Endometrium (tissue), 2 donors: ENCODE data around the gene ELL2.

Experiments used
- FAIRE-seq: peaks from 2 replicates; lab custom pipeline; 2012; peaks lifted over from hg19 to GRCh38; lab: Jason Lieb, UNC
- donor health status: control.
- donor health status: control.

Gene ELL2

DNA sequence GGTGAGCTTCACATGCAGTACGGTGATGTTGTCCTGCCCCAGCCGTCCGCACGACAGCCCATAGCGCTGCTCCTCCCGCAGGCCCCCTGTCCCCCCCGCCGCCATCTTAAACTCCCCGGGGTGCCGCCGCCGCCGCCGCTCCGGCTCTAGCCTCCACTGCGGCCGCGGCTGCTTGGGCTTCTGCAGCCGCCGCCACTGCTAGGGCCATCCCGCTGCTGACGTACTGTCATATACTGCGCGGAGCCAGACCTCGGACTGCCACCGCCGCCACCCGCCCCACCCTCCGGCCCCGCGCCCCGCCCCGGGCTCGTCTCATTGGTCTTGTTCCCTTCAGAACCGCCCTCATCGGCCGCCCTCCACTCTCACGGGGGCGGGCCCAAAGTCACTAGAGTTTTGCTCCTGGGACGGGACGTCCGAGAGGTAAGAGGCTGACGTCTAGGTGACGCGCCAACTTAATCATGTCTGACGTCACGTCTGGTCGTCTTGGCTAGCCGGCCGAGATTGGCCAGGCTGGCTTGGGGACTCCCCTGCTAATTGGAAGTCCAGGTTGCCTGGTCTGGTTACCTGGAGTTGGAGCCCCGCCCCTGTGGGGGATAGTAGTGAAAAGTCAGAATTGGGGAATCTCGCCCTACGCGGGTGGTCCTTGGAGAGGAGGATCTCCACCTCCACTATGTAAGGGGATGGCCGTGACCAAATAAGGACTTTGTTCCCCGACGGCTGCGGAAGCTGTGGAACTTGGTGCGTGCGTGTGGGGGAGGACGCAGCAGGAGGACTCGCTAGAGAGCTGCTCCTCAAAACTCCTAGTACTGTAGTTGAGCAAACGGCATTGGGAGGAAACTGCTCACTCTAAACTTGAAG, at the start of gene ELL2:
Gene ELL2, minus strand, starts transcription at position 235 of the 858 bp plus-strand sequence. Its CDS starts 130 bp downstream, at position 105.
- FAIRE-seq: no peak

DNA sequence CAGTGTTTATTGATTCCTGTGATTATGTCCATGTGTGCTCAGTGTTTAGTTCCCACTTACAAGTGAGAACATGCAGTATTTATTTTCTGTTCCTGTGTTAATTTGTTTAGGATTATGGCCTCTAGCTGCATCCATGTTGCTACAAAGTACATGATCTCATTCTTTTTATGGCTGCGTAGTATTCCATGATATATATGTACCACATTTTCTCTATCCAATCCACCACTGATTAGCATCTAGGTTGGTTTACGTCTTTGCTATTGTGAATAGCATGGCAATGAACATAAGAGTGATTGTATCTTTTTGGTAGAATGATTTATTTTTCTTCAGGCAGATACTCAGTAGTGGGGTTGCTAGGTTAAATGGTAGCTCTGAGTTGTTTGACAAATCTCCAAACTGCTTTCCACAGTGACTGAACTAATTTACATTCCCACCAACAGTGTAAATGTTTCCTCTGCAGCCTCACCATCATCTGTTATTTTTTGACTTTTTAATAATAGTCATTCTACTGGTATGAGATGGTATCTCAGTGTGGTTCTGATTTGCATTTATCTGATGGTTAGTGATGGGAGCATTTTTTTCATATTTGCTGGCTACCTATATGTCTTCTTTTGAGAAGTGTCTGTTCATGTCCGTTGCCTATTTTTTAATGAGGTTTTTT, 47.5 kb upstream of the ELL2 start:
- FAIRE-seq: no peak

DNA sequence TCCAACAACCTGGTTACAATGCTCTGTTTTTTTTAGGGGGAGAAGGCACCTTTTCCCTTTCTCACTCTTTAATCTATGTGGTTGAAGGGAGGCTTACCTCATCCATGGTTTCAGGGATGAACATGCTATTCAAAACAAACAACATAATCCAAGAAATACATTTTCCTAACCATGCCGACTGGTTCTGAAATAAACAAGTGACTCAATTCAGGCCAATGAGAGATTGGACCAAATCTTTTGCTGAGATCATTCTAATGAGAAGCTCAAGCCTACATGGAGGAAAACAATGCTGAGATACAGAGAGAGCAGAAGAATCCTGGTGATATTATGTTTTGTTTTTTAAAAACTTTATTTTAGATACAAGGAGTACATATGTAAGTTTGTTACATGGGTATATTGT, 46.8 kb upstream of the ELL2 start:
- no peak for FAIRE-seq

DNA sequence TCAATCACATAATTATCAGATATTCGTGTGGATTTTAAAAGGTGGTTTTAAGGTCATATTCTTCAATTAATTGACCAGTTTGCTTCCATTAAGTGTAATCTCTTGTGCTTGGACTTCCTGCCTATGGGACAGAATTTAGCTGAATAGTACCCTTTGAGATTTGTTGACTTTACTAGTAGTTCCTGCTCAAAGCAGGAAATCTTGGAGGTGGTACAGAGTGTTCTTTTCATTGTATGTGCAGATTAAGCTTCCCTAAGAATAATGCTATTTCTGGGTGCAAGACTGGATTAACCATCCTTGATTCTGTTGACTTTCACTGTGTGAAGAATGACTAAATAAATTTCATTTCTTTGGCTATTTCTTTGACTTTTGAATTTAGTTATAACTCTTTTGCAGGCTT, 45.4 kb upstream of the ELL2 start:
- no peak for FAIRE-seq

DNA sequence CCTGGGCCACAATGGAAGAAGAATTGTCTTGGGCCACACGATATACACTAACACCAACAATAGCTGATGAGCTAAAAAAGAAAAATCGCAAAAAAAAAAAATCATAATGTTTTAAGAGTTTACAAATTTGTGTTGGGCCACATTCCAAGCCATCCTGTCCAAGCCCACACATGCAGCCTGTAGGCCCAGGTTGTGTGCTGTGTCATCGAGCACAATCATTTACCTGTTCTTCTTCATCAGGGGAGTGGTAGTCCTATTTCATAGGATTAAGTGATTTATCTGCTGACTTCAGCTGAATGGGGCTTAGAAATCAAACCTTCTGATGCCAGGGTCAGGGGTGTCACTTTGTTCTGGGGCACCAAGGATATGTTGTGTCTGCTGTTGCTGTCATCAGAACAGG, 44.6 kb upstream of the ELL2 start:
- FAIRE-seq: no peak

DNA sequence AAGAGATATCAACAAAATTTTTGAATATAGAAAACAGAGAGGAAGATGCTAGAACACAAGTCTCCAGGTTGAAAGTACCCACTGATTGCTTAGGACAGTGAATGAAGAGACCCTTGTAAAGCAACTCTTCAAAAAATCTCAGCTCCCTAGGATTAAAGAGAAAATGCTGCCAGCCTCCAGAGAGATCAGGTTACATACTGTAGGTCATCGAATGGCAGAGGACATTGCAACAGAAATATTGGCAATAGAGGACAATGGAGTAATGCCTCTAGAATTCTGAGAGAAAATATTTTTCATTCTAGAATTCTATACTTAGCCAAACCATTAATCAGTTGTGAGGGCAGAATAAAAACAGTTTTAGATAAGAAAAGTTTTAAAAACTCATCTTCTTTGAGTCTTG, 43.1 kb upstream of the ELL2 start:
- FAIRE-seq: no peak

DNA sequence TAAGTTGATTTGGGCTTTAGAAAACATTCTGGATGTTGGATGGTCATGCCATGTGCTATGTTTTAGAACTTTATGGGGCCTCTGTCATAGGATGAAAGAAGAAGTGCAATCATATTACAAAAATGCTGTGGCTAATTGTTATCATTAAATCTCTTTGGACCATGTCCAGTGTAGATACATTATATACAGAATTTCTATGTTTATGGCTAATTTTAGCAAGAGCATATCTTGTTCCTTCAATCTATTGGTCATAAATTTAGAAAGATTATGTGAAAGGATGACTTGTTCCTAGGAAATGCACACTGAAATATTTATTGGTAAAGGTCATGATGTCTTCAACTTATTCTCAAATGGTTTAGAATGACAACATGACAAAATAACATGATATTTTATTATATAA, 42.4 kb upstream of the ELL2 start:
- FAIRE-seq: no peak

DNA sequence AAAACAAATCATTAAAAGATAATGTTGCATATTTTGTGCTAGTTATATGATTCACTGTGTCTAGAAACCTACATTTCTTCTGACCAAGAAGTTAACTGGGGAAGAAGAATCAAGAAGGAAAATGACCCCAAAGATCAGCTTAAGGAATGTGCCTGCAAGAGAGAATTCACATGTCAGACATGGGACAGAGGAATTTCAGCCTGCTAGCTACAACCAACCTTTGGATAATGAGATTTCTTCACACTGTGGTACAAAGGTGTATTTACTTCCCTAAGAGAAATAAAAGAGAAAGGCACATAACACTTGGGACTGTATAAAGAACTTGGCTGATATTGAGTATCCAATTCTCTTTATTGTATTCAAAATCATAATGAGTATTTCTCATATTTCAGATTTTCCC, 39.6 kb upstream of the ELL2 start:
- no peak for FAIRE-seq

DNA sequence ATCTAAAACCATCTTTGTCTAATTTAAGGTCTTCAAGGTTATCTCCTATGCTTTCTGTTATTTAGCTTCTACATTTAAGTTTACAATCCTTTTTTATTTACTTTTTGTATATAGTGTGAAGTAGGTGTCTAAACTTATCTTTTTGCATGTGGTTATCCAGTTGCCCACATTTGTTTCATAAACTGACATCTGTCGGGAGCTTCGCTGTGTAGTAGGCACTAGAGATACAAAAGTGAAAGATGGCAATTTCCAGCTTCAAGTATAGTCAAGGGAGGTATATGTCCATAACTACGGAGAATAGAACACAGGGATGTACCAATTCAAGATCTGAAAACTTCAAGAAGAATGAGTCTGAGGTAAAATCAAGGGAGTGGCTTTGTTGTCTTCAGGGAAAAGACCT, 38.7 kb upstream of the ELL2 start:
- no peak for FAIRE-seq

DNA sequence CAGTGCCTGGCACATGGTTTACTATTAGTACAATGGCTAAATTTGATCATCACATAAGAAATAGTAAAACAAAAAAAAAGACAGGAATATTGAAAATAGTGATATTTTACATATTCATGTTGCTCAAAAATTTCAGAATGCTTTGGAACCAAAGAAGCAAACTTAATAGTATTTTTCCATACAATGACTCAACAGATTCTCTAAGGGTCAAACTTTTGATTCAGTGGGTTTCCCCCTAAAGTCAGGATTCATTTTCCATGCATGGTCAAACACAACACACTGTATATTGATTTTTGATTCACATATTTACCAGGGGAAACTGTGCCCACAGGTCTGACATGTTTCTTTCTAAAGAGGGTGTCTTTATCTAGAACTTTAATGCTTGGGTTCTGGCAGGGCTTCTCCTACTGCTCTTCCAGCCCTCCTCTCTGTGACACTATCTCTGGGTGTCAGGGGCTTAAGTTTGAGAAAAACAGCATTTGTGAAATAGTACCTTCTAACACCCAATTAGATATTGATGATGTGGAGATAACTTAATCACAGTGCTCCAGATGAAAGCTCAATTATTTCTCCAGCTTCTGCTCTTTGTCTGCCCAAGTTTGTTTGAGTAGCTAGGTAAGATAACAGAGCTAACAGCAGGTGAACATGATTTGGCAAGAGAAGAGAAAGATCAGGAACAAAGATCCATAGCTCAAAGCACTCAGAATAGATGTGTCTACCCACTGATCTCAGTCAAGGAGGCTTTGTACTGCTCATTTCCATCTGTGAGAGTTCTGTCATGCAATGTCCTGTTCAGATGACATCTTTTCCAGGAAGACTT, 35.5 kb upstream of the ELL2 start:
- no peak for FAIRE-seq

DNA sequence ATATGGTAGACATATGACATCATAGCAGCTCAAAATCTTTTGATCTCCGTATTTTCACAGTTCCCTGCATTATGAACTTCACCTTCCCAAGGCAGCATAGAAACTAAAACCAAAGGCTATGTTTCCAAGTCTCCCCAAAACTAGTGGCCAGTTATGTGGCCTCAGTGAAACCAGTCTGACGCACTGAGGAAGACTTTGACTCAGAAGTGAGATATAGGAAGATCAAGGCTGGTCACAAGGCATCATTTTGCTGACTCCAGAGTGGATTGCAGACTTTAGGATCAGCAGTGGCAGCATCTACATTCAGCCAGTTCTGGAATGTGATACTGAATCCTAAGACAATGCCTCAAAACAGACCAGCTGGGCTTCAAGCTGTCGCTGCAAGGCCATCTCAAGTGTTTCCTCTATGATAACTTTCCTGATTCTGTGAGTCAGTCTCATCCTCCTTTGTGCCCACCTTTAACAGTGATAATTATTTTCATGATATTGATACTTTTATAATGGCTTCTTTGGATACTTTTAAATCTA, 34.4 kb upstream of the ELL2 start:
- no peak for FAIRE-seq

DNA sequence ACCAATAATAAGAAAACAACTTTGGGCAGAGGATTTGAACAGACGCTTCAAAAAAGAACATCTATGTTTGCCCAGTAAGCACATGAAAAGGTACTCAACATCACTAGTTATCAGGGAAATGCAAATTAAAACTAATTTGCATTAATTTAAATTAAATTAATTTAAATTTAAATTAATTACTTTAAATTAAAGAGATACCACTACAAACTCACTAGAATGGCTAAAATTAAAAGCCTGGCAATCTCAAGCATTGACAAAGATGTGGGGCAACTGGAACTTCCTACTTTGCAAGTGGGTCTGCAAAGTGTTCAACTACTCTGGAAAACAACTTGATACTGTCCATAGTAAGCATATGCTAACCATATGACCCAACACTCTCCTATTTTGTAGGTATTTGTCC, 32.1 kb upstream of the ELL2 start:
- FAIRE-seq: no peak

DNA sequence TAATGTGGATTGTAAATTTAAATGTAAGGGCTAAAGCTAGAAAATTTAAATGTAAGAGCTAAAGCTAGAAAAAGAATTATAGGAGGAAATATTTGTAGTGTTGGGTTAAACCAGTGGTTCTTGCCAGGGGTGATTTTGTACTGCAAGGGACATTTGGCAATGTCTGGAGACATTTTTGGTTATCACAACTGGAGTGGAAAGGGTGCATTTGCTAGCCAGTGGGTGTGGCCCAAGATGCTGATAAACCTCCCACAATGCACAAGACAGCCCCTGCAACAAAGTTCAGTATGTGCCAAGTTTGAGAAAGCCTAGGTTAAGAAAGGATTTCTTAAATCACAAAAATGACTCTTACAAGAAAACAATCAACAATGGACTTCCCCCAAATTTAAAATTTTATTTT, 31.6 kb upstream of the ELL2 start:
- no peak for FAIRE-seq

DNA sequence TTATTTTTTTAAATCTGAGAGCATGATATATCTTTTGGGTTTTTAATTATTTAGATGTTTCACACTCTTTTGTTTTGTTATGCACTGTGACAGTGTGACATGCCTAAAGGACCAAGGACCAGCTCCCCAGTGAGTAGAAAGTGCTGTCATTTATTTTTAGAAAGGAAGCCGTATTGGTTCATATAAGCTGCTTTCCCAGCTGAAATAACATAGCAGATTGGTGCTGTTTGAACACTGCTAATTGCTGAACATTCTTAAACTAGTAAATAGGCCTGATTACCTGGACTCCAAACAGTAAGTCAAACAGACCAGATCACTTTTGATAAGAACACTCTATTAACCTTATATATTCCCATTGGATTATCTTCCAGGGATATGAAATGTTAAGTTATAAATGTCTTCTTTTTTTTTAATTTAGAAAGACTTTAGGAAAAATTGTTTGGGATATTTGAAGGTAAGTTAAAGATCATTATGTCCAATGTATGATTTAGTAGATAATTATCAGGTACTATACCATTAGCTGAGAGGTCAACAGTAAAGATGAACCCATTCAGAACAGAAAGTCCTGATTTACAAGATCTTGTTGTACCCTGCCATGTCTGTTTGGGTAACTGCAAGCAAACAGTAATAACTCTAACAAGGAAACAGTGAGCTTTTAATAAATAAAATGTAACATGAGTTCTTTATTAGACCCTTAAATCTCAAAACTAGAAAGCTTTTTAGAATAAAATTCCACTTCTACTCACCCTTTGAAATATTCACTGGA, 27.8 kb upstream of the ELL2 start:
- FAIRE-seq: no peak

DNA sequence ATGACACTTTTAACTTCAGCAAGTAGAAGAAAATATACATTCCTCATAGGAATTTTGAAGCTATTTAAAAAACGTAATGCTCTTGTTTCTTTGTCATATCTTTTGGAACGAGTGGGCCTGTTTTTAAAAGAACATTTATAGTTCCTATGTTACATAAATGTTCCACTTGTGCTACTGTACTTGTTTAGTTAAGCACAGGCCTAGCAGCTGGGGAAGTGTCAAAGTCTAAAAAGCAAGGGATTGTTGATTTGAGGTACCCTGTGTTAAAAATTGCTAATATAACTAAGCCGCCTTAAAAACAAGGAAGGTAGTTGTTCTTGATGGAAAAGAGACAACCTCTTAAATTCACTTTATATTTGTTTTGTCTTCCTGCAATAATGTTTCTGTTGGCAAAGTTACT, 27.2 kb upstream of the ELL2 start:
- FAIRE-seq: no peak

DNA sequence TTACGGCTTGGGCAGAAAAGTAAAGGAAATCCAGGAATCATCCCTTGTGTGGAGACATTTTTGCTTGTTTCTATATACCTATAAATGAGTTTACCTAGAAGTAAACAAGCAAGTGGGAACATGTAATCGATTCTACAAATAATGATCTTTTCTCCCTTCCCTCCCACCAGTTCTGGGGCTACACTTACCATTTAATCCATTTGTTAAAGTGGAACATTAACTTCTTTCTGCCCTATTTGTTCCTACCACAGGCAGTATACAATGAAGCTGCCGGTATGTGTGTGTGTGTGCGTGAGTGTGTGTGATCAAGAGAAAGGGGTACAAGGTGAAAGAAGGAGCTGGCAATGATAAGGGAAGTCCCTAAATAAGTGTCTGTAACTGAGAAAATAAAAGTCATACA, 26.4 kb upstream of the ELL2 start:
- FAIRE-seq: no peak

DNA sequence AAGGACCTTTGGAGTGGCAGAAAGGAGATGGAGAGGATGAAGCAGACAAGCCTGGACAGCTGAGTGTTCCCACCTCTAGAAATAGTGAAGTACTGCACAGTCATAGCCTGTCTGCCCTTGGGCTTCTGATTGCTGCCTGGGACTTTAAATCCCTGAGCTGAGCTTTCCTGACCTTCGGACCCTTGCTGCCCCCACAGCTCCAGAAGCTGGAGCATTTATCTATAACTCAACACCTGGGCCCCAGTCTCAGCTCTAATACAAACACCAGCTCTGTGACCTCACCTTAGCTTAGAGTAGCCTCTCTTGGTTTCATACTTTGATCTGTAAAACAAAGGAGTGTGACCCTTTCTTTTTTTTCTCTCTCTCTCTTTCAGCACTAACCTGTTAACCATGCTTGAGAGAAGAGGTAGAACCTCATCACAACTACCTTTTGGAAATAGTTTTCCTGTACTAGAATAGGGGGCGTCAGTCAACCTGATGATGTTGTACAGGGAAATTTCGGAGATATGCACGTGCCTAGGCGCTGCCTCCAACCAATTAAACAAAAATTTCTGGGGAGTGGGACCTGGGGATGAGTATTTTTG, 25.4 kb upstream of the ELL2 start:
- FAIRE-seq: no peak

DNA sequence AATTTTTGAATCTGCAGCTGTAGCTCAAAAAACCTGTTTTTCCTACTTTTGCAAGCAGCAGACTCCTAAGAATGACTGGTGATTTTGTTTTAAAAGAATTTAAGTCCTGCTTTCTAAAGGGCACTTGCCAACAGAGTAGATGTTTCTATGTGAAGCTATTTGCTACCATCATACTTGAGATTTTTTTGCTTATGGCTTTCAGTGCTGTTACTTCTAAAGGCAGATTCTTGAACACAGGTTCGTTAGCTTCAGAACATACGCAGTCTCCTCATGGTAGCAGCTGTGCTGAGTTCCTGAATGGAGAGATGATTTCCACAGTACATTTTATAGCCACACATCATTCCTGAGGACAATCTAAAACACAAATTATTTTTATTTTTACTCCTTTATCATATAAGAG, 24.4 kb upstream of the ELL2 start:
- no peak for FAIRE-seq

DNA sequence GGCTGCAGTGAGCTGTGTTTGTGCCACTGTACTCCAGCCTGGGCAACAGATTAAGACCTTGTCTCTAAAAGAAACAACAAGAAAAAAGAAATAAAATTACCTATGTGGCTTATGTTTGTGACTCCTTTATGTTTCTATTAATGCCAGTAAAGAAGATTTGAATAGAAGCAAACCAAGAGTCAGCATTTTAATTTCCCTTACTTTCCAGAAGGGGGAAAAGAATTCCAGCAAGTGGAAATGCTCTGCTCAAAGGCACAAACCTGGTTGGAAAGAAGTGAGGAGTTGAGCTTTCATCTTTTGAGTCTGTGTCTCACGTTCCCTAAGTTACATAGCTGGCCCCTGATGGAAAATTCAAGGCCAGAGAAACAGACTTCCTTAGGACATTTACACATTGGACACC, 23.6 kb upstream of the ELL2 start:
- FAIRE-seq: no peak

DNA sequence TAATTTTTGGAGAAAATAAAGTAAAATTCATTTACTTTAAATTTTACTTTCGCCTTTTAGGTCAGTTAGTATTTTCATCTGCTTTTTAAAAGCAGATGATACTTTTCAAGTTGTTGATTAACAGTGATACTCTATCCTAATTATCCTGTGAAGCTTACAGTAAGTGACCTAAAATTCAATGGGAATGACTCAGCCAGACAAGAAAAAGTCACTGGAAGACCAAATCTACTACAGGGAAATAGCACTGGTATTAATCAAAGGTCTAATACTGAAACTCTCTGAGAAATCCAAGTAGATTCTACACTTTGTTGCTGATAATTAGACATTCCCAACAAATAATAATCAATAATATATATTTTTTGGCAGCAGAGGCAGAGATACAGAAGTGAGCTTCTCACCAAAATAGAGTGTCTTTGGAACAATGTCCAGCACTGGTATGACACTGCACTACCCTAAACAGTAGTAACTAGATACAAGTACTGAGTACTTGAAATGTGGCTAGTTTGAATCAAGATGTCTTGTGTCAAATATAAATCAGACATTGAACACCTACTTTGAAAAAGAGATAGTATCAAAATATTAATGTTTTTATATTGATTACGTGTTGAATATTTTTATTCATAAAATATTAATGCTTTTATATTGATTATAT, 22.8 kb upstream of the ELL2 start:
- no peak for FAIRE-seq

DNA sequence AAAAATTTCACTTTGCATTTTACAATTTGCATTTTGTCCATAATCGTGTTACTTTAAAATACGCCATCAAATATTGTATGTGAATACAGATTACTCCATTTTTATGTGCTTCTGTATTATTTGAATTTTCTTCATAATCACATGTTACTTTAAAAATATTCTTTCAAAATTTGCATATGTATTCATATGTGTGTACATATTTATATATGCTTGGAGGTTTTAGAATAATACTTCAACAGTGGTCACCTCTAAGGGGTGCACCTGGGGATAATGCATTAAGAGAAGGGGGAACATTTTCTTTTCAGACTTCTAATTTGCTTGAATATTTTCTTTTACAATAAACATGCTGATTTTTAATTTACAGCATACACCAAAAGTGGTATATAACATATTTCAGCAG, 21.9 kb upstream of the ELL2 start:
- no peak for FAIRE-seq
